KOPT-K1 (cell line): ENCODE results near the gene ILKAP.
"Not testable (repeated sequence)": the region's sequence is repeated elsewhere in the genome, so short reads cannot be mapped to it uniquely, and the experiment has no call there.

Experiments
- H3K27ac ChIP-seq: fragments of 200-600 bp; sonication (generic); 2 replicates; pipeline ENCODE4 v1.5.1; 2016; ENCODE audit warnings: antibody characterized with exemption, mild to moderate bottlenecking, low read depth, low read length; ENCODE audit not compliant: poor library complexity, severe bottlenecking
- H3K36me3 ChIP-seq: fragments of 200-600 bp; sonication (generic); 2 replicates; pipeline ENCODE4 v1.5.1; 2017; ENCODE audit warnings: antibody characterized with exemption, mild to moderate bottlenecking, low read length, moderate library complexity; ENCODE audit not compliant: insufficient read depth
- H3K9me3 ChIP-seq: fragments of 200-600 bp; sonication (generic); 2 replicates; pipeline ENCODE4 v1.5.1; 2017; ENCODE audit warnings: antibody characterized with exemption, low read length, mild to moderate bottlenecking; ENCODE audit not compliant: insufficient read depth, poor library complexity, severe bottlenecking

ILKAP gene

GRCh38 chr2:238183821-238184220 lies 19.7 kb downstream of the ILKAP start:
- H3K9me3 ChIP-seq, result no peaks in the 10 kb centered on the region
- H3K36me3 ChIP-seq, result peaks cover 100% of the 10 kb centered on the region
- H3K27ac ChIP-seq, result no peak overlapping the region

GRCh38 chr2:238182362-238182761 lies 21.1 kb downstream of the ILKAP start:
- no peak overlapping the region for H3K27ac ChIP-seq
- H3K9me3 ChIP-seq, result no peaks in the 10 kb centered on the region
- peaks cover 100% of the 10 kb centered on the region for H3K36me3 ChIP-seq

- no peak overlapping the region for H3K27ac ChIP-seq
- H3K9me3 ChIP-seq, result no peaks in the 10 kb centered on the region
- peaks cover 99% of the 10 kb centered on the region for H3K36me3 ChIP-seq
Observed at GRCh38 chr2:238180554-238180953, 22.9 kb downstream of the ILKAP start.

- H3K27ac ChIP-seq, result no peak overlapping the region
- no peaks in the 10 kb centered on the region for H3K9me3 ChIP-seq
- H3K36me3 ChIP-seq, result peaks cover 99% of the 10 kb centered on the region
Observed at GRCh38 chr2:238176613-238177012, 26.9 kb downstream of the ILKAP start.

GRCh38 chr2:238174701-238175100 lies 28.8 kb downstream of the ILKAP start:
- Histone ChIP-seq H3K9me3 (no peaks in the 10 kb centered on the region), H3K27ac (no peak overlapping the region), H3K36me3 (peaks cover 99% of the 10 kb centered on the region)

- H3K36me3 ChIP-seq, result peaks cover 99% of the 10 kb centered on the region
- H3K27ac ChIP-seq, result no peak overlapping the region
- H3K9me3 ChIP-seq, result no peaks in the 10 kb centered on the region
Observed at GRCh38 chr2:238174291-238174690, 29.2 kb downstream of the ILKAP start.

GRCh38 chr2:238173692-238174091 lies 29.8 kb downstream of the ILKAP start:
- Histone ChIP-seq H3K36me3 (peaks cover 99% of the 10 kb centered on the region), H3K27ac (no peak overlapping the region), H3K9me3 (no peaks in the 10 kb centered on the region)

- Histone ChIP-seq H3K27ac (no peak overlapping the region), H3K9me3 (no peaks in the 10 kb centered on the region), H3K36me3 (peaks cover 98% of the 10 kb centered on the region)
Observed at GRCh38 chr2:238172439-238172838, 31.1 kb downstream of the ILKAP start.

- Histone ChIP-seq H3K27ac (no peak overlapping the region), H3K9me3 (no peaks in the 10 kb centered on the region), H3K36me3 (peaks cover 98% of the 10 kb centered on the region)
Observed at GRCh38 chr2:238171575-238172187, 31.8 kb downstream of the ILKAP start.

GRCh38 chr2:238171072-238171431 lies 32.4 kb downstream of the ILKAP start:
- not testable (repeated sequence) for H3K27ac ChIP-seq, H3K9me3 ChIP-seq
- peaks cover 98% of the 10 kb centered on the region for H3K36me3 ChIP-seq

GRCh38 chr2:238170386-238171071 lies 33.0 kb downstream of the ILKAP start:
- H3K27ac ChIP-seq, result no peak overlapping the region

GRCh38 chr2:238169708-238170251 lies 33.7 kb downstream of the ILKAP start:
- H3K27ac ChIP-seq, result no peak overlapping the region
- H3K9me3 ChIP-seq, result no peaks in the 10 kb centered on the region
- peaks cover 85% of the 10 kb centered on the region for H3K36me3 ChIP-seq

More at GRCh38 chr2:238170386-238171071, 33.0 kb downstream of the ILKAP start:
- Histone ChIP-seq H3K36me3 (peaks cover 93% of the 10 kb centered on the region), H3K9me3 (no peaks in the 10 kb centered on the region)

GRCh38 chr2:238169048-238169707 lies 34.3 kb downstream of the ILKAP start:
- Histone ChIP-seq H3K9me3 (no peaks in the 10 kb centered on the region), H3K36me3 (peaks cover 79% of the 10 kb centered on the region), H3K27ac (no peak overlapping the region)

- no peak overlapping the region for H3K27ac ChIP-seq
Observed at GRCh38 chr2:238168196-238169047, 35.1 kb downstream of the ILKAP start.

GRCh38 chr2:238167761-238168160 lies 35.7 kb downstream of the ILKAP start:
- Histone ChIP-seq H3K36me3 (peaks cover 65% of the 10 kb centered on the region), H3K9me3 (no peaks in the 10 kb centered on the region), H3K27ac (no peak overlapping the region)

More at GRCh38 chr2:238168196-238169047, 35.1 kb downstream of the ILKAP start:
- Histone ChIP-seq H3K9me3 (no peaks in the 10 kb centered on the region), H3K36me3 (peaks cover 71% of the 10 kb centered on the region)
